RKO (cell line): ENCODE data around the gene AGBL3.

Source experiments
- DNase-seq: peaks from one replicate; pipeline ENCODE4 v3.0.0-alpha.2; 2016; ENCODE audit warnings: low spot score

Gene AGBL3

GRCh38 chr7:135147899-135148721, 161.8 kb downstream of the AGBL3 start, which contains the start of gene TMEM140:
TSS of gene TMEM140 (plus strand) at chr7:135148072. CDS start at chr7:135164442, 16,370 bp downstream.
- DNase-seq = peak; percentile 57

- DNase-seq = no peak
Observed at GRCh38 chr7:135150072-135150782, 163.9 kb downstream of the AGBL3 start.

GRCh38 chr7:135151132-135151531, 164.8 kb downstream of the AGBL3 start:
- DNase-seq = no peak

- no peak for DNase-seq
Observed at GRCh38 chr7:135151533-135151932, 165.2 kb downstream of the AGBL3 start.

GRCh38 chr7:135152442-135152841, 166.1 kb downstream of the AGBL3 start:
- no peak for DNase-seq

- DNase-seq = no peak
Observed at GRCh38 chr7:135154734-135155133, 168.4 kb downstream of the AGBL3 start.

GRCh38 chr7:135156290-135156689, 170.0 kb downstream of the AGBL3 start:
- no peak for DNase-seq

GRCh38 chr7:135158141-135158655, 171.9 kb downstream of the AGBL3 start:
- DNase-seq = no peak

GRCh38 chr7:135158874-135159273, 172.6 kb downstream of the AGBL3 start:
- no peak for DNase-seq

- DNase-seq = no peak
Observed at GRCh38 chr7:135159359-135160085, 173.2 kb downstream of the AGBL3 start.

- DNase-seq = no peak
Observed at GRCh38 chr7:135160098-135160857, 174.0 kb downstream of the AGBL3 start.

- DNase-seq = no peak
Observed at GRCh38 chr7:135160858-135161653, 174.7 kb downstream of the AGBL3 start.

GRCh38 chr7:135161669-135162068, 175.4 kb downstream of the AGBL3 start:
- no peak for DNase-seq

- DNase-seq = no peak
Observed at GRCh38 chr7:135162382-135163001, 176.2 kb downstream of the AGBL3 start.

GRCh38 chr7:135164357-135165061, 178.2 kb downstream of the AGBL3 start:
- no peak for DNase-seq

- no peak for DNase-seq
Observed at GRCh38 chr7:135165862-135166261, 179.6 kb downstream of the AGBL3 start.

GRCh38 chr7:135166338-135166990, 180.2 kb downstream of the AGBL3 start:
- no peak for DNase-seq

- no peak for DNase-seq
Observed at GRCh38 chr7:135167365-135167917, 181.1 kb downstream of the AGBL3 start.

GRCh38 chr7:135168001-135168400, 181.7 kb downstream of the AGBL3 start:
- peak; percentile 34 for DNase-seq
